Non-pigmented ciliary epithelial cell (primary cell): ENCODE results near the gene SHLD3.
"Not testable (repeated sequence)": the region's sequence is repeated elsewhere in the genome, so short reads cannot be mapped to it uniquely, and the experiment has no call there.

Source experiments
- DNase-seq: peaks from one replicate; pipeline ENCODE4 v3.0.0-alpha.2; 2010; ENCODE audit warnings: low read depth

Gene SHLD3

GRCh38 chr5:65624571-65625555, at the start of gene SHLD3, which contains the start of gene TRAPPC13:
SHLD3 (plus strand) TSS chr5:65625027; CDS start chr5:65629588, 4,561 bp downstream.
TRAPPC13 (plus strand) TSS chr5:65625027; CDS start chr5:65625061, 34 bp downstream.
- peak; percentile 45 for DNase-seq

- no peak for DNase-seq
Observed at GRCh38 chr5:65577141-65577540, 47.7 kb upstream of the SHLD3 start.

GRCh38 chr5:65588694-65589093, 36.1 kb upstream of the SHLD3 start:
- DNase-seq = no peak

- not testable (repeated sequence) for DNase-seq
Observed at GRCh38 chr5:65601761-65602160, 23.1 kb upstream of the SHLD3 start.

GRCh38 chr5:65611524-65611923, 13.3 kb upstream of the SHLD3 start:
- DNase-seq = peak; percentile 58

GRCh38 chr5:65612298-65612907, 12.4 kb upstream of the SHLD3 start:
- DNase-seq = no peak

- DNase-seq = no peak
Observed at GRCh38 chr5:65620021-65620420, 4.8 kb upstream of the SHLD3 start.

GRCh38 chr5:65621961-65622360, 2.9 kb upstream of the SHLD3 start:
- not testable (repeated sequence) for DNase-seq

- no peak for DNase-seq
Observed at GRCh38 chr5:65623482-65623881, 1.3 kb upstream of the SHLD3 start.

- peak; percentile 77 for DNase-seq
Observed at GRCh38 chr5:65624025-65624570, 729 bp upstream of the SHLD3 start, which contains the start of gene TRIM23. TRIM23 (minus strand) TSS chr5:65624333; CDS start chr5:65624274, 59 bp downstream.

GRCh38 chr5:65625743-65626142, 916 bp downstream of the SHLD3 start:
- no peak for DNase-seq

GRCh38 chr5:65630981-65631380, 6.2 kb downstream of the SHLD3 start:
- no peak for DNase-seq

GRCh38 chr5:65640240-65640639, 15.4 kb downstream of the SHLD3 start:
- DNase-seq = no peak

- no peak for DNase-seq
Observed at GRCh38 chr5:65646938-65647337, 22.1 kb downstream of the SHLD3 start.

GRCh38 chr5:65647941-65648340, 23.1 kb downstream of the SHLD3 start:
- no peak for DNase-seq

GRCh38 chr5:65651144-65651543, 26.3 kb downstream of the SHLD3 start:
- no peak for DNase-seq

- DNase-seq = no peak
Observed at GRCh38 chr5:65654713-65655112, 29.9 kb downstream of the SHLD3 start.

- no peak for DNase-seq
Observed at GRCh38 chr5:65663804-65664521, 39.1 kb downstream of the SHLD3 start.

- no peak for DNase-seq
Observed at GRCh38 chr5:65668696-65669095, 43.9 kb downstream of the SHLD3 start.

GRCh38 chr5:65672796-65673195, 48.0 kb downstream of the SHLD3 start:
- DNase-seq = peak; percentile 45

GRCh38 chr5:65674749-65675148, 49.9 kb downstream of the SHLD3 start:
- no peak for DNase-seq

- DNase-seq = not testable (repeated sequence)
Observed at GRCh38 chr5:65676056-65676455, 51.2 kb downstream of the SHLD3 start.
